Lower leg skin (tissue), 3 donors: Measurements from ENCODE around the gene GH2.

Source experiments
- CTCF ChIP-seq, 3 donors: fragments of 450-650 bp; IDR thresholded peaks; one replicate each; pipeline ENCODE4 v1.5.1; 2016; ENCODE audit warnings: antibody characterized with exemption in 3 of 3, mild to moderate bottlenecking in 3 of 3, moderate library complexity in 2 of 3
- POLR2A ChIP-seq, 2 donors: fragments of 450-650 bp; IDR thresholded peaks; one replicate each; pipeline ENCODE4 v1.6.1; 2016 to 2017; ENCODE audit warnings: antibody characterized with exemption in 2 of 2, mild to moderate bottlenecking in 1 of 2, moderate library complexity in 1 of 2

- TF ChIP-seq CTCF (IDR thresholded peaks at IDR 0.05) (no peak), POLR2A (IDR thresholded peaks at IDR 0.05) (no peak)
Observed at GRCh38 chr17:63930951-63931575, 49.3 kb upstream of the GH2 start.
